SJSA1 (cell line): Measurements from ENCODE around the gene SH3RF3. TPM values are rescaled to one million over a fixed set of nuclear protein-coding genes. Genes with fewer than 3 reads are reported as not detected.

ENCODE experiments used
- DNase-seq, 2 experiments: peaks; one replicate each; pipeline ENCODE4 v3.0.0-alpha.2; 2015 to 2020; ENCODE audit warnings: low spot score in 2 of 2, low read depth in 1 of 2
- H3K27ac ChIP-seq: fragments of 250-450 bp; sonication (Bioruptor Pico); 2 replicates; pipeline ENCODE4 v1.5.1; 2020; ENCODE audit warnings: mild to moderate bottlenecking, moderate library complexity
- H3K27me3 ChIP-seq: fragments of 250-450 bp; sonication (Bioruptor Pico); replicated peaks from 2 replicates; pipeline ENCODE4 v1.5.1; 2020; ENCODE audit warnings: mild to moderate bottlenecking, moderate library complexity
- H3K36me3 ChIP-seq: fragments of 250-450 bp; sonication (Bioruptor Pico); 2 replicates; pipeline ENCODE4 v1.5.1; 2020; ENCODE audit warnings: mild to moderate bottlenecking
- H3K4me1 ChIP-seq: fragments of 250-450 bp; sonication (Bioruptor Pico); replicated peaks from 2 replicates; pipeline ENCODE4 v1.6.1; 2021; ENCODE audit warnings: mild to moderate bottlenecking
- H3K4me3 ChIP-seq: fragments of 250-450 bp; sonication (Bioruptor Pico); 2 replicates; pipeline ENCODE4 v1.5.1; 2020; ENCODE audit warnings: mild to moderate bottlenecking
- H3K9me3 ChIP-seq: fragments of 250-450 bp; sonication (Bioruptor Pico); replicated peaks from 2 replicates; pipeline ENCODE4 v1.5.1; 2020; ENCODE audit warnings: mild to moderate bottlenecking
- total RNA-seq: library from RNA; depleted of rRNA; stranded (reverse); fragments of >200 nt; shearing (Covaris generic); gene quantifications from 2 replicates; pipeline ENCODE4 v1.2.3, GENCODE V29; 2014

The SH3RF3 gene
- total RNA-seq, 1 experiment from 2014 or later = 6.1 TPM

DNA sequence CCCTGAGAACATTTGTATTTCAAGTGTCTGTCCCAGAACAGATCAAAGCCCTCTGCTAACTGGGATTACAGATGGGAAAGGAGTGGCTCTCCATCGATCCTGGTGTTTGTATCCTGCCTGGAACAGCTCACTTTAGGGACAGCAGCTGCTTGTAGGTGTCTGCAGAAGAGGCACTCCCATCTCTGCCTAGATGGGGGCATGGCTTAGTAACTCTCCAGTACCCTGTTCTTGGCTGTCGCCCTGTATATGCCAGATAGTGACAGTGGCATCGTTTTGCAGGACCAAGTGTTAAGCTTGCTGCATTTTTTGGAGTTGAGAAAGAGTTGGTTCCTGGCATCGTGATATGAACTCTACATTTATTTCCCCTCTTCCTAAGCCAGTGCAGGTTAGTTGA, 189.9 kb downstream of the SH3RF3 start:
- Histone ChIP-seq H3K9me3 (no peaks in the 10 kb centered on the region), H3K36me3 (no peaks in the 10 kb centered on the region), H3K4me1 (peaks cover 65% of the 10 kb centered on the region), H3K27me3 (no peaks in the 10 kb centered on the region), H3K27ac (peak overlapping the region; percentile 61), H3K4me3 (no peak overlapping the region)
- DNase-seq = no peak

DNA sequence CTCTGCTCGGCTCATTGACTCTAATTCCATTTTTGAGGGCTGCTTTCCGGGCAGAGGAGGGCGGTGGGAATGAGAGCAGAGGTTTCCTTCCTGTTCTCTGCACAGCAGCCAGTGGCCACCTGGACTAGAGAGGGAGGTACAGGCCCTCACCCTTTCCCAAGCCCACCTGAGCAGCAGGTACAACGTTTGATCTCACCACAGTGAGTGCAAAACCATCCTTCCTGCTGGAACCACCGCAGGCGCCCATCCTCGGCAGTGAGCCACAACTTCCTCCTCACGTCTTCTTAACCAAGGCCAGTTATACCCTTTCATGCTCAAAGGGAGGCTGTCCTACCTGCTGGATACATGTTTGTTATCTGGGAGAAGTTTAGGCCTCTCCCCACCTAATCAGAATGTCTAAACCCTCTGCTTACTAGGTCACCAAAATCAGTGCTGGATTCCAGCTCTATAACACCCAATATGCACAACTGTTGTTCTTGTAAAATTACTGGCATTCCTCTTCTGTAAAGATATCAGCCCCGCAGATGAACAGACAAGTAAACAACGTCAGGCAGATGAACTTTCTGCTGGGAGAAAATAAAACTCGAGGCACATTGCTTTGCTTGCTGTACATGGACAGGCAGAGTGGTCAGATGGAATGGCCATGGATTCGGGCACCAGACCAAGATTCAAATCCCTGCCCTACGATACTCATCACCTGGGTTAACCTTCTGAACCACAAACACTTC, 191.4 kb downstream of the SH3RF3 start:
- Histone ChIP-seq H3K9me3 (no peaks in the 10 kb centered on the region), H3K4me3 (no peak overlapping the region), H3K4me1 (peaks cover 78% of the 10 kb centered on the region), H3K27ac (no peak overlapping the region), H3K27me3 (no peaks in the 10 kb centered on the region), H3K36me3 (no peaks in the 10 kb centered on the region)
- DNase-seq = no peak

DNA sequence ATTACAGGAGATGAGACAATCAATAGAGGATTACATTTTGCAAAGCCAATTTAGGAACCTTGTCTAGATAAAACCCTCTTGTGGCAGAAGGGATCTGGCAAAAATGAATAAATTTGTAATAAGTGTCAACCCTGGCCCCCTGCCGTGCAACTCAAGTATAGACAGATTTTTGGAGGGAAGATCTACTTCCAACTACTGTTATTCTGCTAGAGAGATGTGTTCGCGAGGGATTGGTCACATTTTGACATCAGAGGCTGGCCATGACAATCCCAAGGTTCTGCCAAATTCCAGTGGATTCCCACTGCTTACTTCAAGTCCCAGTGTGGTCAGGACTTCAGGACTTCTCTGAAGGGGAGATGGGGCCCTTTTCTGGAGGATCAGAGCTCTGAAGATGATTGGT, 192.6 kb downstream of the SH3RF3 start:
- no peaks in the 10 kb centered on the region for H3K9me3 ChIP-seq
- H3K36me3 ChIP-seq = no peaks in the 10 kb centered on the region
- no peaks in the 10 kb centered on the region for H3K27me3 ChIP-seq
- DNase-seq = no peak
- peaks cover 89% of the 10 kb centered on the region for H3K4me1 ChIP-seq
- peak overlapping the region; percentile 83 for H3K27ac ChIP-seq
- no peak overlapping the region for H3K4me3 ChIP-seq

DNA sequence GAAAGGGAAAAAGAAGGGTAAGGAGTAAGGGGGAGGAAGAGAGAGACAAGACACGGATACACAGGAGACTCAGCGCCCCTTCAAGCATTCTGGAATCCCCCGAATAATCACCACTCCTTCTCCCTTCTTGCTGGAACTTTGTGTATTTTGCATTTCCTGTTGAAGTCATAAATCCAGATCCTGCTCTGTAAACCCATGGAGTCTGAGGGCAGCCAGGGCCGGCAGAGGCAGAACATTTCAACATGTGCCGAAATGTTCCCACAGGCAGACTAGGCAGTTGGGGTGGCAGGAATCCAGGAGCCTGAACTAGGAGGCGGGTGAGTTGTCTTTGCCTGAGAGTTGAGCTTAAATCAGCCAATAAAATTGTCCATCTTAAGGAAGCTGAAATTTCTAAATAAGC, 193.1 kb downstream of the SH3RF3 start:
- Histone ChIP-seq H3K4me3 (no peak overlapping the region), H3K36me3 (no peaks in the 10 kb centered on the region), H3K27ac (peak overlapping the region; percentile 83), H3K27me3 (no peaks in the 10 kb centered on the region), H3K4me1 (peaks cover 85% of the 10 kb centered on the region), H3K9me3 (no peaks in the 10 kb centered on the region)
- DNase-seq = peak; percentile 83 to 84

DNA sequence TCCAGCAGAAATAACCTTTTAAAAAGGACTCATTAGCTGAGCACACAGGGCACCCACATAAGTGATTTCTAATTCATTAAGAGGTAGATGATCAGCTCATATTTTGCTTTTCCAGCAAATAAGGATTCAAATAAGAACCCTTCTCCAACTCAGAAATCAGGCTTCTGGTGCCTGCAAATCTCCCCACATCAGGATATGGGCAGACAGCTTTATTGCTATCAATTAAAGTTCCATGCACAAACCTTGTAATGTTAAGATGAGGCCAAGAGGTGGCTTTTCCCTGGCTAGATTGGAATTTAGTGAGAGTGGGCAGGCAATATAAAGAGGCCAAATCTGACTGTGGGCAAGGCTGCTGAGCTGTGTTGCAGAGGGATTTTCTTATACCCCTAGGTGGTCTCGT, 193.6 kb downstream of the SH3RF3 start:
- Histone ChIP-seq H3K27me3 (no peaks in the 10 kb centered on the region), H3K9me3 (no peaks in the 10 kb centered on the region), H3K27ac (peak overlapping the region; percentile 83), H3K4me3 (no peak overlapping the region), H3K36me3 (no peaks in the 10 kb centered on the region), H3K4me1 (peaks cover 79% of the 10 kb centered on the region)
- peak in 1 of 2 experiments; percentile 21 for DNase-seq

DNA sequence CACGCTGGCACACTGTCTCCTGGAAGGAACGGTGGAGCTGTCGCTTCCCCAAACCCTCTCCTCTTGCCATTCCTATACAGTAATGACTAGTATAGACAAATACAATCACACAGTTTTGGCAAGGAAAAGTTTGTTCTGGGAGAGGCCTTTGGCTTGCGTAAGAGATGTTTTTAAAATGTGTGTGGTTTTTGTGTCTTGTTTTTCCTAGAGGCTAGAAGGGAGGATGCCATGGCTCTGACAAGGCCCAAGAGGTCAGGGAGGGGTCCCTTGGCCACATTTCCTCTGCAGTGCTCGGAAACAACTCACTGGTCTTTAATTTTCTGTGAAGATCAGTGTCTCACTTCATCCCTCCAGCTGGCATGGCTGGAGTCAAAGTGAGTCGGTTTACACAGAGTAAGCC, 195.9 kb downstream of the SH3RF3 start:
- Histone ChIP-seq H3K4me3 (no peak overlapping the region), H3K4me1 (peaks cover 71% of the 10 kb centered on the region), H3K27me3 (no peaks in the 10 kb centered on the region), H3K9me3 (peaks cover 6% of the 10 kb centered on the region; the same call in 1 of the 2 replicates), H3K36me3 (no peaks in the 10 kb centered on the region), H3K27ac (peak overlapping the region; percentile 54)
- peak; percentile 81 to 90 for DNase-seq

DNA sequence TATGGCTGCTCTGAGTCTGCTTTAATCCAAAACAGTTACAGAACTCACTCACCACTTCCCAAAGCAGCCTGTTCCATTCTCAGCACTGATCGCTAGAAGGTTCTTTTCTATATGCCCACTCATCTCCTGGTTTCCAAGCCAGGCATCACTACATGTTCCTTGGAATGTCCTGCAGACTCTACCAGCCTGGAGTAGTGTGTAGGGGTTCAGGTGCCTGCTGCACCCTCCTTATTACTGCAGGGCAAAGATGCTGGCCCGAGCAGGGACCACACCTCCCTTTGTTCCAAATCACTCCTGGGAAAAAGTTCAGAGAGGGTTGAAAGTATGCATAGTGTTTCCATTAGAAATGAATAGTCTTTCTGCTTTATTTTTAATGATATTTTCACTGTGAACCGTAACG, 196.6 kb downstream of the SH3RF3 start:
- H3K27ac ChIP-seq = peak overlapping the region; percentile 46
- no peaks in the 10 kb centered on the region for H3K27me3 ChIP-seq
- peaks cover 76% of the 10 kb centered on the region for H3K4me1 ChIP-seq
- no peaks in the 10 kb centered on the region for H3K36me3 ChIP-seq
- DNase-seq = peak in 1 of 2 experiments; percentile 14
- H3K4me3 ChIP-seq = no peak overlapping the region
- H3K9me3 ChIP-seq = peaks cover 6% of the 10 kb centered on the region; the same call in 1 of the 2 replicates

DNA sequence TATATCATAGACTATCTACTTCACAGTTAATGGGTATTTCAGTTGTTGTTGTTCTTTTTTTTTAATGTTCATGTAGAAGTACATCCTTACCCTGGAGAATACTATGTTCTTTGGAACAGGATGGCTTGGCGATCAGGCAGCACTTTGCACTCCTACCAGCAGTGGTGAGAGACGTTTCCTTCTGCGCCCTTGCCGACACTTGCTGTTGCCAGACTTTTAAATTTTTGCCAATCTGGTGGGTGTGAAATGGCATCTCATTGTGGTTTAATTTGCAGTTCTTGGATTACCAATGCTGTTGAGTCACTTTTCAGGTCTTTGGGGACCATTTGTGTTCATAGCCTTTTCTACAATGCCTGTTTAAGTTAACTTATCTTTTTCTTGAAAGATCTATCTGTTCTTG, 197.3 kb downstream of the SH3RF3 start:
- no peak overlapping the region for H3K27ac ChIP-seq
- no peak overlapping the region for H3K4me3 ChIP-seq
- no peaks in the 10 kb centered on the region for H3K27me3 ChIP-seq
- DNase-seq = no peak
- H3K9me3 ChIP-seq = peaks cover 6% of the 10 kb centered on the region; the same call in 1 of the 2 replicates
- peaks cover 74% of the 10 kb centered on the region for H3K4me1 ChIP-seq
- no peaks in the 10 kb centered on the region for H3K36me3 ChIP-seq

DNA sequence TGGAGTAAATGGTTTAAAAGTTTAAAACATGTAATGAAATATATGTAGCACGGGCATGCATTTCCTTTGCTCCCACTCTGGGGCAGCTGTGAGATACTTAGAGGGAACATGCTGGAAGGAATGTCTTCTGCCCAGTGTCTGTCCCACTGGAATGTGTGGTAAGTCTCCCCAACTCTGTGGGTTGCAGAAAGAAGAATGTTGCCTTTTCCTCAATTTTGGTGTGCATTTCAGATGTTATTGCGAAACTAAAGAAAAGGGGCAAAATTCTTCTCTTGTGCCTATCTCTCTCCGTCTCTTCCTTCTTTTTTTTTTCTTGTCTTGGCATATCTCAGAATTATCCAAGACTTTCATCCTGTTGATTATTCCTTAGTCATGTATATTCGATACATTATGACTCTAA, 201.1 kb downstream of the SH3RF3 start:
- no peak overlapping the region for H3K27ac ChIP-seq

DNA sequence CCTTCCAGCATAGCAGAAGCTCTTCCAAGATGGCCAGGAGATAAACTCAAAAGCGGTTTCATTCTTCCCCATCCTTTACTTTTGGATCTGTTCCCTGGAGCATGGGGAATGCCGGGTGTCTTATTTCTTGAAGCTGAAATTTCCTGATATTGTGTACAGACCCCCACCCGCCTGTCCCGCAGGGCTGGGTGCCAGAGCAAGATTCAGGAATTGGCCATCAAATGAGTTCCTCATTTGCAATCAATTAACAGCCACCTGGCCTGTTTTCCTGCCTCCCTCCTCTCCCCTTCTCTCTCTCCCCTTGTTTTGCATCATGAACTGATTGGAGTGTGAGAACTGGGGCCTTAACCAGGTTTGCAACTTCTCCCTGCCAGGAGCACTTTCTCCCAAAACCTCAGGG, 202.1 kb downstream of the SH3RF3 start:
- no peak for DNase-seq
- Histone ChIP-seq H3K4me1 (peaks cover 68% of the 10 kb centered on the region), H3K27ac (no peak overlapping the region)

More for the DNA sequence above, 201.1 kb downstream of the SH3RF3 start:
- H3K4me3 ChIP-seq = no peak overlapping the region
- H3K36me3 ChIP-seq = no peaks in the 10 kb centered on the region
- peaks cover 68% of the 10 kb centered on the region for H3K4me1 ChIP-seq
- peak in 1 of 2 experiments; percentile 32 for DNase-seq
- no peaks in the 10 kb centered on the region for H3K27me3 ChIP-seq
- H3K9me3 ChIP-seq = peaks cover 6% of the 10 kb centered on the region; the same call in 1 of the 2 replicates

DNA sequence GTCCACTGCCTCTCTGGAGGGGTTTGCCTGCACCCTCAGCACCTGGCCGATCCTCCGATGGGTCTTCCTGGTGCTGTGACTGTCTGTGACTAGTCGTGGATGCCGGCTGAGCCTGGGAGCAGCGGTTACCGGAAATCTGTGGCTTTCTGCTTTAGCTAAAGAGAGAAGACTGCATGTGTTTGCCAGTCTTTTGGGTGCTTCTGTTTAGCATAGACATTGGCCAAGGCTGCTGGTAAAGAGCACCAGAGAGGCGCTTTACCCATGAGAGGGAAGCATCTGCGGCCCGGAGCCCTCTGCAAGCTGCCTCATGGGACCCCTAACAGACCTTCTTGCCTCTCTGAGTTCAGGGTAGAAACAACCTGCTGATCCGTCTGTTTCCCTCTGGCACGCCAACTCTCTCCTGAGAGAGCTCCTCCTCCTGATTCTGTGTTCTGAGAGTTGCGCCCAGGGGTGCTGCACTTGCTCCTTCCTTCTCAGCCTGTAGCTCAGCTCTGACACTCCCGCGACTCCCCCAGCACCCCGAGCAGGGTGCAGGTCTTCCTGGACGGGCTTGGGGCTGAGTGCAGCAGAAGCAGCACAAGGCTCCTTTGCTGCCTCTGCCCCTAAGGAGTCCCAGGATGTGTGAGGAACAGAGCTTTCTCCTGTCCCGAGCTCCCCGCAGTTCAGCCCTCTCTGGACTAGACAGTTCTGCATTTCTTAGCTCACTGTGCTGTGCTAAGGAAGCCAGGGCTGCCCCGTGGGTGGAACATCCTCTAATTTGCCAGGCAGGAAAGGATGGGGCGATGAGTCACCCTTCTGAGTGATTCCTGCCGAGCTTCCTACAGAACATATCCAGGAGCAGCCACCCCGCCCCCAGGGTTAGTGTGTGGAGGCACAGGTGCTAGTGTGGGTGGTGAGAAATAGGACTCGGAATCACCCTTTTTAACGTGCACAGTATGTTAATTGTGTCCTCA, 203.2 kb downstream of the SH3RF3 start:
- no peaks in the 10 kb centered on the region for H3K36me3 ChIP-seq
- peaks cover 72% of the 10 kb centered on the region for H3K4me1 ChIP-seq
- peak overlapping the region; percentile 40 for H3K27ac ChIP-seq
- no peaks in the 10 kb centered on the region for H3K27me3 ChIP-seq
- peak; percentile 84 to 94 for DNase-seq
- peaks cover 6% of the 10 kb centered on the region; the same call in 1 of the 2 replicates for H3K9me3 ChIP-seq
- H3K4me3 ChIP-seq = 0 out of 2 replicates have a peak overlapping the region, but pooled peaks have one; percentile 7

More for the DNA sequence above, 202.1 kb downstream of the SH3RF3 start:
- Histone ChIP-seq H3K4me3 (no peak overlapping the region), H3K36me3 (no peaks in the 10 kb centered on the region), H3K9me3 (peaks cover 6% of the 10 kb centered on the region; the same call in 1 of the 2 replicates), H3K27me3 (no peaks in the 10 kb centered on the region)

DNA sequence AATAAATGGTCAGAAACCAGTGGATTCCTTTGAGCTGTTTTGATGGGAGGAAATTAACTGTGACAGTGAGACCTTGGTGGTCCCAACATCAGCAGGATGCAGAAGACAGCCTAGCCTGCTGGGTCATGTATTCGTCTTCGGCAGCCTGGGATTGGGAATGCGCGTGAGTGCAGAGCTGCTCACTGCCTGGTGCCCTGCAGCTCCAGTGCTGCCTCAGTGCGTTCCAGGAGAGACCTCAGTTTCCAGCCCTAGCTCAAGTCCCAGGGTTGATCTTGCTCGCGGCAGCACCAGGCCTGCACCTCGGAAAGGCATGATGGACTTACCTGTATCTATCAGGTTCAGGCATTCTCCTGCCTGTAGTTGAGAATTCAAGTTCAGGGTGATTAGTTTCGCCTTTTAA, 203.9 kb downstream of the SH3RF3 start:
- DNase-seq = no peak
- Histone ChIP-seq H3K27ac (no peak overlapping the region), H3K36me3 (no peaks in the 10 kb centered on the region), H3K27me3 (no peaks in the 10 kb centered on the region), H3K4me1 (peaks cover 75% of the 10 kb centered on the region), H3K4me3 (no peak overlapping the region), H3K9me3 (peaks cover 6% of the 10 kb centered on the region; the same call in 1 of the 2 replicates)

DNA sequence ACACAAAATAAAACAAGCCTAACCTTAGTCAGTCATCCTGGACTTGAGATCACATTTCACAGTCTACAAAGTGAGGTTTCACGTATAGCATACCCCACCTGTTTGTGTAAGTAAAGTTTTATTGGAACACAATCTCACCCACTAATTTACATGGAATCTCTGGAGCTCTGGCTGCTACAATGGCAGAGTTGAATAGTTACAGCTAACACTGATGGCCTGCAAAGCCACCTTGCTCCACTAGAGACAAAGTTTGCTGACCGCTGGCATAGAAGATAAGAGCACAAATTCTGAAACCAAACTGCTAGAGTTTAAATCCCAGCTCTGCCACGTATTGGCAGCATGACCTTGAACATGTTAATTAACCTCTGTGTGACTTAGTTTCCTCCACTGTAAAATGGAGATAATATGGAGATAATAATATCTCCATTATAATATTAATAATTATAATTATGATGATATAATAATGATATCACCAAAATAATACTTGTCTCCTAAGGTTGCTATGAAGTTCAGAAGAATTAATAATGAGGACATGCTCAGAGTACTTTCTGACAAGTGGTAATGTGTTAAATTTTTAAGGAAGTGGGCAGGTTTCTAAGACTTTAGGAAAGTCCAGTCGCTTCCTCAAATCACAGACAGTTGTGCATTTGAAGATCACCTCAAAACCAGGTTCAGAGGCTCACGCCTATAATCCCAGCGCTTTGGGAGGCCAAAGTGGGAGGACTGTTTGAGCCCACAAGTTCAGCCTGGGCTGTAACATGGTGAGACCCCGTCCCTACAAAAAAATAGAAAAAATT, 204.6 kb downstream of the SH3RF3 start:
- no peaks in the 10 kb centered on the region for H3K27me3 ChIP-seq
- no peaks in the 10 kb centered on the region for H3K36me3 ChIP-seq
- no peak overlapping the region; the same call in 1 of the 2 replicates for H3K27ac ChIP-seq
- peaks cover 72% of the 10 kb centered on the region for H3K4me1 ChIP-seq
- no peak overlapping the region for H3K4me3 ChIP-seq
- peak in 1 of 2 experiments; percentile 21 for DNase-seq
- no peaks in the 10 kb centered on the region for H3K9me3 ChIP-seq
